ENCODE results near the gene MS4A3.
"Not testable (repeated sequence)": the region's sequence is repeated elsewhere in the genome, so short reads cannot be mapped to it uniquely, and the experiment has no call there.

The MS4A3 gene, protein sequence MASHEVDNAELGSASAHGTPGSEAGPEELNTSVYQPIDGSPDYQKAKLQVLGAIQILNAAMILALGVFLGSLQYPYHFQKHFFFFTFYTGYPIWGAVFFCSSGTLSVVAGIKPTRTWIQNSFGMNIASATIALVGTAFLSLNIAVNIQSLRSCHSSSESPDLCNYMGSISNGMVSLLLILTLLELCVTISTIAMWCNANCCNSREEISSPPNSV

DNA sequence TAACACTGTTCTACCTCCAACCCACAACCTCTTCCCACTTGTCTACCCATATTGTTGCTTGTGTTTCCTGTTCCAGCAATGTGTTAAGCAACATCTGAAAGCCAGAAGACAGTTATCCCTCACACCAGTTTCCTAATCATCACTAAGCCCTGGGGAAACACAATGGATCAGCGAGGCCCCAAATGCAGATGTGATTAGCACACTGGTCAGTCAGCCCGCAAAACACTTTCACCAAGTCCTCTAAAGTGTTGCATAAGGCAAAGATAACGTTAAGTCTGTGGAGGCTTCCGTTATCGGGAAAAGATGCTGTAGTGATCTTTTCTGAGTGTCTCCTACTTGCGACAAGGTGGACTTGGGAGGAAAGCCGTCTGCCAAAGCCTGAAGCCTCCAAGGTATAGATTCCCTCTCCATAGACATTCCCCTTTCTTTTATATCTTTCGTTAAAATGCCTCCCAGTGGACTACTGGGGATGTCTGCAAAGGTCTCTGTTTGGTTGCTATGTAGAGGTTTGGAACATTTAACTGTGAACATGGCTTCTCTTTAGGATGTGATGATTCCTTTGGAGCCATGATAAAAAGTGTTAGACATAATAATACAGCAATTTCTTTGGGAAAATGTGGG lies at the start of gene MS4A3:
Gene MS4A3, plus strand, starts transcription at position 317 of the 621 bp plus-strand sequence. CDS start 4,496 bp downstream, outside the sequence.
- DNase-seq (ENCODE audit: low read depth): no peak

DNA sequence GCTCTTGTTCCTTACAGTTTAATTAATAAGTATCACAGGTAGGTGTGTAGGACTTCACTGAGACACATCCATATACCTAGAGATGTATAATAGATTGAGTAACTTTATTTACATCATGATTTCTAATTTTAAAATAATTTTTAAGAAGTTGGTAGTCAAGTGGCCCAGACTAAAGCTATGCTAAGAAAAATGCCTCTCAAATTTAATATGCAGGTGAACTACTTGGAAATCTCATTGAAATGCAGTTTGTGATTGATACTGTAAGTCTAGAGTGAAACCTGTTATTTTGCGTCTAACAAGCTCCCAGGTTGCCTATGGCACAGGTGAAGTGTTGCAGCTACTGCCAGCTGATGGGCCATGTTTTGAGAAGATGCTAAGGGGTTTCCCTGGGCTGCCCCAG lies 39.6 kb upstream of the MS4A3 start, which contains the start of gene OOSP4B:
Gene OOSP4B, plus strand, starts transcription at position 301 of the 400 bp plus-strand sequence.
- DNase-seq (ENCODE audit: low read depth): no peak

DNA sequence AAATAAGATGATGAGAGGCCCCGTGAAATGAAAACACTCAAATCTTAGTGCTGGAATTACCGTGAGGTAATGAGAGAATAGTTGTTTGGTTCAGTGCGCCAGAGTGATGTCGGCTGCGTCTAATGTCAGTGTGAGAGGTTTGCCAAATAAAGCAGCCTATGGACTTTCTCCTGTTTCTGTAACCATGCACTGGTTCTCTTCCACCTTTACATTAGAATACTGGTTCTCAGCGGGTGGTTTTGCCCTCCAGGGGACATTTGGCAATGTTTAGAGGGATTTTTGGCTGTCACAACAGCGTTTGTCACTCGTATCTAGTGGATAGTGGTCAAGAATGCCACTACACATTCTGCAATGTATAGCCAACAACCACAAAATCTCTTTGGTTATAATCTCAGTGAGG lies 38.4 kb upstream of the MS4A3 start:
- no peak for DNase-seq (ENCODE audit: low read depth)

DNA sequence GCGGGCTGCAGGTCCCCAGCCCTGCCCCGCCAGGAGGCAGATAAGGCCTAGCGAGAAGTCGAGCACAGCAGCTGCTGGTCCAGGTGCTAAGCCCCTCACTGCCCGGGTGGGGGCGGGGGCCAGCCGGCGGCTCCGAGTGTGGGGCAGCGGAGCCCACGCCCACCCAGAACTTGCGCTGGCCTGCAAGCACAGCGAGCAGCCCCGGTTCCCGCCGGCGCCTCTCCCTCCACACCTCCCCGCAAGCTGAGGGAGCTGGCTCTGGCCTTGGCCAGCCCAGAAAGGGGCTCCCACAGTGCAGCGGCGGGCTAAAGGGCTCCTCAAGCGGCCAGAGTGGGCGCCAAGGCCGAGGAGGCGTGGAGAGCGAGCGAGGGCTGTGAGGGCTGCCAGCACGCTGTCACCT lies 36.1 kb upstream of the MS4A3 start:
- DNase-seq (ENCODE audit: low read depth): not testable (repeated sequence)

DNA sequence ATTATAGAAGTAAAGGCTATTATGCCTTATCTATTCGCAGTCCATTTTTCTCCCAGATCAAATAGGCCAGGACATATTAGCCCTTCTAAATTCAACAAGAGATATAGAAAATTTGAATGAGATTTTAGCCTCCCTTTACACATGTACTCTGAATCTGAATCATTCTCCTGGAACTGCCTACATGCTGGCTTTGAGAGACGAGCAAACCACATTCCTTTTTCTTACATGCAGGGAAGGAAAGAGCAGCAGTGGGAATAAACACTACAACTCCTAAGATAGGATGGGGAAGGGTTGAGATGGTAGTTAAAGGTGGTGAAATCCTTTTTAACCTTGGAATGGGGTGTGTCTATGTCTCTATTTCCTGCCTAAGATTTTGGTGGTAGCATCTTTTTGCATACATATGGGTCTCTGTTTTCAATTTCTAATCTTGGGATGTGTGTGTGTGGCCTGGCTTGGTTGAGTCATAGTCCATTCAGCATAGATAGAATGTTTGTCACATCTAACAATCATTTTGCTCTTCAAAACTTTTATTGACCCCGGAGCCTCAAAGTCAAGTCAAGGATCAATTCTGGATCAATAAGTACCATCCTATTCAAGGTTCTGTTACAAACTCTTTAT lies 27.3 kb upstream of the MS4A3 start:
- no peak for DNase-seq (ENCODE audit: low read depth)

DNA sequence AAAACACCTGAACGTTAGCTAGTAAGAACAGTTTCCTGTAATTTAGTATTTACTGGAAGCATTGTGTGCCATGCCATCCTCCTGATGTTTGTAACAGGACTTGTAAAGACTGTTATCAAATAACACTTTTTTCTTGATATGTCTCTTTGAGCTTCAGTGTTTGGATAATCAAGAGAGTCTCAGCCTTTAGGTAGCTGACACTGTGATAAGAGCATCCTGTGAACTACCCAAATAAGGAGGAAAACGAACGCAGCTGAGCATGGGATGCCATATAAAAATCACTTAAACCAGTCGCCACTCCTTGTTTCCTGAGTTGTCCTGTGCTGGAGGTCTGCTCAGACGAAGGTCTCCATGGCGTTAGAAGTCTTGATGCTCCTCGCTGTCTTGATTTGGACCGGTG lies 16.4 kb upstream of the MS4A3 start, which contains the start of gene OOSP2:
Gene OOSP2, plus strand, starts transcription at position 301 of the 400 bp plus-strand sequence. Its CDS starts 51 bp downstream, at position 352.
- no peak for DNase-seq (ENCODE audit: low read depth)

DNA sequence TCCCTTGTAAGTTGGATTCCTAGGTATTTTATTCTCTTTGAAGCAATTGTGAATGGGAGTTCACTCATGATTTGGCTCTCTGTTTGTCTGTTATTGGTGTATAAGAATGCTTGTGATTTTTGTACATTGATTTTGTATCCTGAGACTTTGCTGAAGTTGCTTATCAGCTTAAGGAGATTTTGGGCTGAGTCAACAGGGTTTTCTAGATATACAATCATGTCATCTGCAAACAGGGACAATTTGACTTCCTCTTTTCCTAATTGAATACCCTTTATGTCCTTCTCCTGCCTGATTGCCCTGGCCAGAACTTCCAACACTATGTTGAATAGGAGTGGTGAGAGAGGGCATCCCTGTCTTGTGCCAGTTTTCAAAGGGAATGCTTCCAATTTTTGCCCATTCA lies 6.0 kb upstream of the MS4A3 start:
- not testable (repeated sequence) for DNase-seq (ENCODE audit: low read depth)

DNA sequence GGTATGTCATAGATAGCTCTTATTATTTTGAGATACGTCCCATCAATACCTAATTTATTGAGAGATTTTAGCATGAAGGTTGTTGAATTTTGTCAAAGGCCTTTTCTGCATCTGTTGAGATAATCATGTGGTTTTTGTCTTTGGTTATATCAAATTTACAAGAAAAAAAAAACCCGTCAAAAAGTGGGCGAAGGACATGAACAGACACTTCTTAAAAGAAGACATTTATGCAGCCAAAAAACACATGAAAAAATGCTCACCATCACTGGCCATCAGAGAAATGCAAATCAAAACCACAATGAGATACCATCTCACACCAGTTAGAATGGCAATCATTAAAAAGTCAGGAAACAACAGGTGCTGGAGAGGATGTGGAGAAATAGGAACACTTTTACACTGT lies 5.6 kb upstream of the MS4A3 start:
- not testable (repeated sequence) for DNase-seq (ENCODE audit: low read depth)

DNA sequence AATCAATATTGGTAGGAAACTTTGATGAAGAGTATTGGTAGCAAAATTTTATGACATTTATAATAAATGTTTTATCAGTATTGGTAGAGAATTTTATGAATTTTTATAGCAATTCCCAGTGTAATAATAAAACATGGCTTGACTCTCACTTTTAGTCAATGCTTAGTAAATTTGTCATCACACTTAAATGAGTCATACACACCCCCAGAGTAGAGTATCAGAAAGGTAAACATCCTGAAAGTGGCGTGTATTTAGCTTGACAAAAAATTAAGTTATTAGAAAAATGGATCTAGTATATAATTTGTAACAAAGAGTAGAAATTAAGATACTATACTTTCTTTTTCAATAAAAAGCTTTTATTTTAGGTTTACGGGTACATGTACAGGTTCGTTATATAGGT lies 2.6 kb downstream of the MS4A3 start:
- DNase-seq (ENCODE audit: low read depth): no peak

DNA sequence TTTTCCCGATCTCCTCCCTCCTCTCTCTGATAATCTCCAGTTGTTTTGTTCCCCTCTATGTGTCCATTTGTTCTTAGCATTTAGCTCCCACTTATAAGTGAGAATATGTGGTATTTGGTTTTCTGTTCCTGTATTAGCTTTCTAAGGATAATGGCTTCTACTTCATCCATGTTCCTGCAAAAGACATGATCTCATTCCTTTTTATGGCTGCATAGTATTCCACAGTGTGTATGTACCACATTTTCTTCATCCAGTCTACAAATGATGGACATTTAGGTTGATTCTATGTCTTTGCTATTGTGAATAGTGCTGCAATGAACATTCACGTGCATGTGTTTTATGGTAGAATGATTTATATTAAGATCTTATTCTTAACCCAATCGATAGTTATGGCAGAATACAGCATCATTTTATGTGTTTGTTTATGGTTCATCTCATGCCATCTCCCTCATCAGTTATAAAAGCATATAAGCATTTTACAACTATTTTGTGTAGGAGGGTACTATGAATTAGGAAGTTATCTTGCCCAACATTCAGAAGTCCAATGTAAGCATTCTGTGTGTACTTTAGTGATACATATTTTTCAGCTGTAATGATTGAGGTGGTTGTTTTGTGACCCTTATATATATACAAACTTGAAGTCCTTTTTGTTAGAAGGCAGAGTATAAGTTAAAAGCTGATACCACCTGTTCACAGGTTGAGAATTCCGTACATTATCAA lies 3.2 kb downstream of the MS4A3 start:
- no peak for DNase-seq (ENCODE audit: low read depth)

DNA sequence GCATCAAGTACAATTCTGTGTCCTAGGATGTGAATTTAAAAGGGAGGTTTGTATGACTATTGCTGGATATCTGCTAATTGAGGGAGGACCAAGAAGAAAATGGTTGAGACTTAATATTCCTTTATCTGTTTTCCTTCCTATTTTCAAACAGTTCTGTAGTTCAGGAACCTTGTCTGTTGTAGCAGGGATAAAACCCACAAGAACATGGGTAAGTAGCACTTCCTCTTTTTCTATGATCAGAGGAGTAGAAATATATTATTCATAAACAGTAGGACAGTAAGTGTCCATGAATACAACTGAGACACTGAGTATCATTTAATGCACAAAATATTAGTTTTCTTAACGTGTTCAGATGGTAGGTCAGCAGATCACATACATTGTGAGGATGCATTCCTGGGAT lies 7.6 kb downstream of the MS4A3 start:
- DNase-seq (ENCODE audit: low read depth): no peak

DNA sequence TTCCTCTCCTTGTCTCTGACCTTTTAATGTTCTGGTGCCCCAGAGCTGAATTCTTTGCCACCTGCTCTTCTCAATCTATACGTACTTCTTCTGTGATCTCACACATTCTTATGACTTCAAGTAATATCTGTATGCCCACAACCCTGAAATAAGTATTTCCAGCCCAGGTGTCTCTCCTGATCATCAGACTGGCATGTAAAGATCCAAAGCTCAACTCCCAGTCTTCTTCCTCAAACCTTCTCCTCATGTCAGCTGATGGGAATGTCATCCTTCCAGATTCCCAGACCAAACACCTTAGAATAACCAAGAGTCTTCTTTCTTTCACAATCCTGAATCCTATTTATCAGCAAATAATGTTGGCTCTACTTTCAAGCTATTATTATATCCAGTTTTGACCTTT lies 9.3 kb downstream of the MS4A3 start:
- no peak for DNase-seq (ENCODE audit: low read depth)

DNA sequence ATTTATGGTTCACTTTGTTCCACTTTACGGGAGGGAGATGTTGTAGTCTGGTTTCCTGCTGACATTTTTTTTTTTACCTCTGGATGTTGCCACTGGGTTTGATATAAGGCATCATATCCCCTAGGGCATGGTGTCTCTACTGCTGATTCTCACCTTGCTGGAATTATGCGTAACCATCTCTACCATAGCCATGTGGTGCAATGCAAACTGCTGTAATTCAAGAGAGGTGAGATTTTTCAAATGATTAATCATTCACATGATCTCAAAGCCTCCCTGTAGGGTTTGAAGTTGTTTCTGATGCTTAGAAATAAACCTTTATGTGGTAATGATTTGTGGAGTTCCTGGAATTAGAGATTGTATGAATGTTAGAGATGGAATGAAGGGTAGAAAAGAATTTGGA lies 13.0 kb downstream of the MS4A3 start:
- DNase-seq (ENCODE audit: low read depth): no peak

DNA sequence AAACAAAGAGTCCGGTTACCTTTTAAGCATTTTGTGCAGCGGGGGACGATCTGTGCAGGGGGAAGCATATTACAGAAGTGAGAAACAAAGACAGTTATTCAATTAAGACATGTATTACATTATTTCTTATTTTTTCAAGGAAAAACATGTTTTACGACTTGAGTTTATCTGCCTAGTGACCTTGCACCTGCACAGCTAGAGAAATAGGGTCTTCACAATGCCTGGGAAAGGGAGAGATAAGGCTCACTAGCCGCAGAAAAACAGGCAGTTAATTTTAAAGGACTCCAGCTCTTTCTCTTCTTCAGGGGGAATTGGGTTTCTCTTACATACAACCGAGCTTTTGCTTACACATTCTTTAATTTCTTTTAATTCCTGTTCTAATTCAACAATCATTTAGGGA lies 15.2 kb downstream of the MS4A3 start:
- not testable (repeated sequence) for DNase-seq (ENCODE audit: low read depth)

DNA sequence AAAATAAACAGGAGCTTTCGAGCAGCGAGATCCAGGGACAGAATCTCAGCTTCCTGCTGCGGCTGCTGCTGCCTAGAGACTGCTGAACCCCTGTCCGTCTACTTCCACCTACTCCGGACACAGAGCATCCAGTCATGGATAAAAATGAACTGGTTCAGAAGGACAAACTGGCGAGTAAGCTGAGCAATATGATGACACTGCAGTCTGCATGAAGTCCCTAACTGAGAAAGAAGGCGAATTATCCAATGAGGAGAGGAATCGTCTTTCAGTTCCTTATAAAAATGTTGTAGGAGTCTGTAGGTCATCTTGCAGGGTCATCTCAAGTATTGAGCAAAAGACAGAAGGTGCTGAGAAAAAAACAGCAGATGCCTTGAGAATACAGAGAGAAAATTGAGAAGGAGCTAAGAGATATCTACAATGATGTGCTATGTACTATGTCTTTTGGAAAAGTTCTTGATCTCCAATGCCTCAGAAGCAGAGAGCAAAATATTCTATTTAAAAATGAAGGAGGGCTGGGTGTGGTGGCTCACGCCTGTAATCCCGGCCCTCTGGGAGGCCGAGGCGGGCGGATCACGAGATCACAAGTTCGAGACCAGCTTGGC lies 20.9 kb downstream of the MS4A3 start:
- DNase-seq (ENCODE audit: low read depth): no peak

DNA sequence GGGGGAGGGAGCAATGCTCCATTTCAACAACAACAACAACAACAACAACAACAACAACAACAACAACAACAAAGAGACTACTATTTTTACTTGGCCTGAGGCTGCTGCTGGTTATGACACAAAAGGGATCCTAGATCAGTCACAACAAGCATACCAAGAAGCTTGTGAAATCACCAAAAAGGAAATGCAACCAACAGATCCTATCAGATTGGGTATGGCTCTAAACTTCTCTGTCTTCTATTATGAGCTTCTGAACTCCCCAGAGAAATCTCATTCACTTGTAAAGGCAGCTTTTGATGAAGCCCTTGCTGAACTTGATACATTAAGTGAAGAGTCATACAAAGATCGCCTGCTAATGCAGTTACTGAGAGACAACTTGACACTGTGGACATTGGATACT lies 21.5 kb downstream of the MS4A3 start:
- DNase-seq (ENCODE audit: low read depth): no peak

DNA sequence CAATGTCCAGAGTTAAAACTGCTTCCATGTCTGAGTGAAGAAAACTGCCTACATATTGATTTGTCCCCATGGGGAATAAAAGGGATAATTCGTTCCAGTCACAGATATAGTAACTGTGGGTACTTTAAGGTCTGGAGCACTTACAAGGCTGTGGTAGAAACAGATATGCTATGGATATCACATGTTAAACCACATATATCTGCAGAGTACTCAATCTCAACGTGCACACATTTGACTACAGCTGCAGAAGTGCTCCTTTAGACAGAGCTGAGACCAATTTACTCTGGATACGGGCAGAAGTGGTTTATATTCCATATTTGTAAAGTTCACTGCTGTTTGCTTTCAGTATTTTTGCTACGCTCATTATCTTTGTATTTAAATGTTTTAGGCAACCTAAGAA lies 22.3 kb downstream of the MS4A3 start:
- no peak for DNase-seq (ENCODE audit: low read depth)

DNA sequence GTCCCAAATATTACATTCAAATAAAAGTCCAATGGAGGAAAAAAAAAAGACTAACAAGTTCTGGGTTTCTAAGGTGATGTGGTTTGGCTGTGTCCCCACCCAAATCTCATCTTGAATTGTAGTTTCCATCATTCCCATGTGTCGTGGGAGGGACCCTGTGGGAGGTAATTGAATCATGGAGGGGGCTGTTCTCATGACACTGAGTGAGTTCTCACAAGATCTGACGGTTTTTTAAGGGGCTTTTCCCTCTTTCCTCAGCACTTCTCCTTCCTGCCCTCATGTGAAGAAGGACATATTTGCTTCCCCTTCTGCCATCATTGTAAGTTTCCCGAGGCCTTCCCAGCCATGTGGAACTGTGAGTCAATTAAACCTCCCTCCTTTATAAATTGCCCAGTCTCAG lies 24.1 kb downstream of the MS4A3 start:
- DNase-seq (ENCODE audit: low read depth): no peak

DNA sequence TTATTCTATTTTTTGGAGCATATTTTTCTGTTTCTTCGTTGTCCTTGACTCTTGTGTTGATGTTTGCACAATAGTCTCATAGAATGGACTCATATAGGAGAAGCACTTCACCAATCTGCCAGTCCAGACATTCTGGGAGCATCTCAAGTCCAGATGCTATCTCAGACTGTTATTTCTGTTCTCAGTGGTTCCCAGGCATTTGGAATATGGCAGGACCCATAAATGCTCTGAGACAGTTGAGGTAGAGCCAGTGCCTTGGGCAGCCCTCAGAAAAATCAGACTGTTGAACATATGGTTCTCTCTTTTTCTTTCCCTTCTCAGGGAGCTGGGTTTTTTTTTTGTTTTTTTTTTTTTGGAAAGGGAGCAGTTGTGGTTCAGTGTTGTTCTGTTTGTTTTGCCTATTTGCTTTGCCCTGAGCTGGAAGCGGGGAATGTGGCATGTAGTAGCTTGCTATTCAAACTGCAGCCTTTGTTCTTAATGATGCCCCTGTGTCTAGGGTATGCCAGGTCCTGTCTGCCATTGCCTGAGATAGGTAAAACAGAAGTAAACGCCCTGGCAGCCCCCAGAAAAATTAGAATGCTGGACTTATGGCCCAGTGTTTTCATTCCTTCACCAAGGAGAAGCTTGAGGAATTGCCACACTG lies 28.3 kb downstream of the MS4A3 start:
- DNase-seq (ENCODE audit: low read depth): no peak

DNA sequence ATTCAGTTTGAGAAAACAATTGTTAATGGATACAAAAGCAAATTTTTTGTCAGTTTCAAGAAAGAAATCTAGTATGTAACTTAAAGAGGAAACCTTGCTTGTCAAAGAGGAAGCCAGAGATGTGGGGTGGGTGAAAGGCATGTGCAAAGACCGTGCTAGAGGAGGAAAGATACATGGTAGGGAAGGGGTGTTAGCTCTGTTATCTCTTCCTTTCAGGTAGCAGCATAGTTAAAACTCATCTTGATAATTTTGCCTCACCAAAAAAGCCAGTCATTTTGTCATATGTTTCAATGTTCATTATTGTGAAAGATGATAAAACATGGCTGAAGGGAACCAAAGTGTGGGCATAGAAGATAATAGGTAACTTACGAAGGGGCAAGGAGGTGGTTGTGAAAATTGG lies 29.4 kb downstream of the MS4A3 start:
- DNase-seq (ENCODE audit: low read depth): no peak

DNA sequence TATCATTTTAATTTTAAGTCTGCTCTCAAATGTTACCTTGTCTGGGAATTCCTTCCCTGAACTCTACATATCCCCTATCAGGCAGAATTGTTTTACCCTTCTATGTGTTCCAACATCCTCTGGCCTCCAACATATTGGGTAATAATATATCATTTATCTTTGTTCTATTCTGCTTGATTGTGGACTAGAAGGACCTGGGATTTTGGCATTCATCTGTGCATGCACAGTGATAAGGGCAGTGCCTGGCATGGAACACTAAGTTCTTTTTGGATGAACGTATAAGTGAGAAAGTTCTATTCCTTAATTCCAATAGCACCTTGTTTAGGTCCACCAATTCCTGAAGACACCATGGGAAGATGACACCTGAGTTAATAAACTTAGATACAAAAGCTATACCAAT lies 30.8 kb downstream of the MS4A3 start:
- no peak for DNase-seq (ENCODE audit: low read depth)

DNA sequence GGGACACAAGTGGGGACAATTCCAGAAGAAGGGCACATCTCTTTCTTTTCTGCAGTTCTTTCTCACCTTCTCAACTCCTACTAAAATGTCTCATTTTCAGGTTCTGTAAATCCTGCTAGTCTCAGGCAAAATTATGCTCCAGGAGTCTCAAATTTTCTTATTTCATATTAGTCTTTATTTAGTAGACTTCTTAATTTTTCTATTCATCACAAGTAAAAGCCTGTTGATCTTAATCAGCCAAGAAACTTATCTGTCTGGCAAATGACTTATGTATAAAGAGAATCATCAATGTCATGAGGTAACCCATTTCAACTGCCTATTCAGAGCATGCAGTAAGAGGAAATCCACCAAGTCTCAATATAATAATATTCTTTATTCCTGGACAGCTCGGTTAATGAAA lies 31.9 kb downstream of the MS4A3 start, which contains the start of gene MS4A2:
Gene MS4A2, plus strand, starts transcription at position 301 of the 400 bp plus-strand sequence. CDS start 102 bp downstream, outside the sequence.
- DNase-seq (ENCODE audit: low read depth): no peak

All from fibroblast of gingiva (primary cell).